B cell (primary cell): ENCODE measurements around the gene TPGS2.

Experiments used
- EZH2 ChIP-seq: IDR thresholded peaks from 2 replicates; pipeline ENCODE4 v1.6.1; 2012; ENCODE audit warnings: borderline replicate concordance, low read depth, mild to moderate bottlenecking, moderate library complexity, low read length; ENCODE audit not compliant: insufficient read depth, poor library complexity, severe bottlenecking
- TF ChIP-seq, protein P1 (sequence below): fragments of 200-600 bp; IDR thresholded peaks from one replicate; pipeline ENCODE4 v1.8.0; 2022; ENCODE audit warnings: antibody characterized with exemption, mild to moderate bottlenecking

DNA sequence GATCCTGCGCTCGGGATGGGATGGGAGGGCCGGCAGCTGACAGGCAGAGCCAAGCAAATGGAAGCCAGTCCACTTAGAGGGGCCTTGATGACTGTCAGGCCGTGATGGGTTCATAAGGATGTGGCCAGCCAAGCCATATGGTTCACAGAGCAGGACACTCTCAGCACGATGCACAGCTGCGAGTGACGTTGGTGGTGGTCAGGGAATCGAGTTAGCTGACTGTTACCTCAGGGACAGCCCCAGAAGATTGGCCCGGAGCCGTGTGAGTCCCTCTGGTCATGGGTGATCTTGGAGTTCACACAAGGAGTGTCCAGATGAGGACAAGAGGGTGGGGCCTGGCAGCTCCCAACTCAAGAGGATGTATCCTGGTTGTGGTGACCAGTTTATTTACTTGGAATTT, 70.2 kb downstream of the TPGS2 start:
- TF ChIP-seq, protein P1, sequence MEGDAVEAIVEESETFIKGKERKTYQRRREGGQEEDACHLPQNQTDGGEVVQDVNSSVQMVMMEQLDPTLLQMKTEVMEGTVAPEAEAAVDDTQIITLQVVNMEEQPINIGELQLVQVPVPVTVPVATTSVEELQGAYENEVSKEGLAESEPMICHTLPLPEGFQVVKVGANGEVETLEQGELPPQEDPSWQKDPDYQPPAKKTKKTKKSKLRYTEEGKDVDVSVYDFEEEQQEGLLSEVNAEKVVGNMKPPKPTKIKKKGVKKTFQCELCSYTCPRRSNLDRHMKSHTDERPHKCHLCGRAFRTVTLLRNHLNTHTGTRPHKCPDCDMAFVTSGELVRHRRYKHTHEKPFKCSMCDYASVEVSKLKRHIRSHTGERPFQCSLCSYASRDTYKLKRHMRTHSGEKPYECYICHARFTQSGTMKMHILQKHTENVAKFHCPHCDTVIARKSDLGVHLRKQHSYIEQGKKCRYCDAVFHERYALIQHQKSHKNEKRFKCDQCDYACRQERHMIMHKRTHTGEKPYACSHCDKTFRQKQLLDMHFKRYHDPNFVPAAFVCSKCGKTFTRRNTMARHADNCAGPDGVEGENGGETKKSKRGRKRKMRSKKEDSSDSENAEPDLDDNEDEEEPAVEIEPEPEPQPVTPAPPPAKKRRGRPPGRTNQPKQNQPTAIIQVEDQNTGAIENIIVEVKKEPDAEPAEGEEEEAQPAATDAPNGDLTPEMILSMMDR = no peak
- TF ChIP-seq EZH2 = no peak
